Tibial nerve (tissue), 4 donors: ENCODE data around the gene GABPB2. TPM values are rescaled to one million over a fixed set of nuclear protein-coding genes. Genes with fewer than 3 reads are reported as not detected.

Source experiments
- DNase-seq, 2 donors: peaks; one replicate each; pipeline ENCODE4 v3.0.0-alpha.2; 2019; ENCODE audit warnings: low spot score in 2 of 2
- H3K27ac ChIP-seq, 4 donors: fragments of 200-600 bp; sonication (generic) in 3 of 4; one replicate each; pipeline ENCODE4 v1.5.1; 2017 to 2019; ENCODE audit warnings: mild to moderate bottlenecking in 1 of 4
- H3K27me3 ChIP-seq, 2 donors: fragments of 200-600 bp; sonication (generic) in 1 of 2; one replicate each; pipeline versions ENCODE4 v1.5.1 to v1.6.0; 2017 to 2019
- H3K36me3 ChIP-seq, 3 donors: fragments of 200-600 bp; sonication (generic); one replicate each; pipeline ENCODE4 v1.5.1; 2018 to 2019
- H3K4me1 ChIP-seq, 4 donors: fragments of 200-600 bp; sonication (generic) in 3 of 4; one replicate each; pipeline ENCODE4 v1.5.1; 2017 to 2019
- H3K4me3 ChIP-seq, 4 donors: fragments of 200-600 bp; sonication (generic) in 3 of 4; one replicate each; pipeline ENCODE4 v1.5.1; 2017 to 2019; ENCODE audit warnings: mild to moderate bottlenecking in 1 of 4, moderate library complexity in 1 of 4
- H3K9me3 ChIP-seq, 4 donors: fragments of 200-600 bp; sonication (generic) in 3 of 4; one replicate each; pipeline ENCODE4 v1.5.1; 2017 to 2019
- EP300 ChIP-seq, 2 donors: sonication (generic); formaldehyde crosslinking; IDR thresholded peaks; one replicate each; pipeline ENCODE4 v1.6.1; 2017; ENCODE audit warnings: antibody characterized with exemption in 2 of 2, mild to moderate bottlenecking in 1 of 2
- POLR2A ChIP-seq, 2 donors: fragments of 450-650 bp; IDR thresholded peaks; one replicate each; pipeline ENCODE4 v1.6.1; 2017; ENCODE audit warnings: antibody characterized with exemption in 2 of 2, mild to moderate bottlenecking in 2 of 2, moderate library complexity in 2 of 2
- WGBS, 2 donors: methylation state at CpG; one replicate each; pipeline ENCODE4 v1.1.5; 2018; 5-methylcytosine and 5-hydroxymethylcytosine counted together
- total RNA-seq, 4 donors: library from RNA; depleted of rRNA; stranded (reverse); fragments of >200 nt; gene quantifications; one replicate each; pipeline ENCODE4 v1.1.0, GENCODE V29; 2016
- TF ChIP-seq, protein P1 (sequence below), 5 experiments: fragments of 200-600 bp in 3 of 5; fragments of 450-650 bp in 2 of 5; sonication (generic) in 3 of 5; IDR thresholded peaks; one replicate each; pipeline ENCODE4 v1.5.1; 2016 to 2019; ENCODE audit warnings: antibody characterized with exemption in 5 of 5, mild to moderate bottlenecking in 3 of 5, moderate library complexity in 2 of 5

GABPB2 gene
- total RNA-seq, 4 donors from 2014 or later: 17.4 to 43.1 (median 22.3) TPM

DNA sequence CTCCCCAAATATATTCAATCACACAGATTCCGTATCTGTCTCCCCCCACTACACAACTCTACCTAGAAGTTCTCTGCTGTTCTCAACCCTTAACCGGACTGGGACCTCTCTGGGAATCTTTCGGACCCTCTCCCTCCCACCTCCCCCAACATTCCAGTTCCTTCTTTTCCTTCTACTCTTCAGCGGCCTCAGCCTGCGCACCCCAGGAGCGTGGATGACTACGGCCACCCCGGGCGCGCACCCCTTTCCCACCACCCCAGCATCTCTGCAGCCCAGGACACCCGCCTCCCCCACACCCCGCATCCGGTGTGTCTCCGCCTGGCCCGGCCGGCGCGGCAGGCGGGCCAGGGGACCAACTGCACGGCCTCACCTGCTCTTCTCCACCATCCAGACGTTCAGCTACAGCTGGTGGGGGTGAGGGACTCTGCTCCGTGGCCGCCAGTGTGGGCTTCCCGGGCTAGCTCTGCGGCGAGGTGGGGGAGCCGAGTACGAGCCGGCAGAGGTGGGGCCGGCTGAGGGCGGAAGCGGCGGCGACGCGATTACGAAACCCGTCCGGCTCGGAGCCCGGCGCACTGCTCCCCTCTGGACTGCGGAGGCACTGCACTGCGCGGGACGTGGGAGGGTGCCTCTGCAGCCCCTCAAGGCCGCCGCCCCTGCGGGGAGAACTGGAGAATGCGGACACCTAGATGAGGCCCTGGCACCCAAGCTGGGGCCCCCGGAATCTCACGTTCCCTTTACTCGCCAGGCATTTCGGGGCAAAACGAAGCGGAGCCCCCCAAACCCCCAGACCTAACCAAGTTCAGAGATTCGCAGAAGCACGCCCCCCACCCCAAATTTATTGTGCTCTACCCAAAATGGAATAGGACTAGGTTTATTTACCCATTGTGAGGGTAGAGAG, 11.2 kb upstream of the GABPB2 start, which contains the start of gene CDC42SE1:
Gene CDC42SE1, minus strand, starts transcription at position 514 of the 898 bp plus-strand sequence. CDS start 3,892 bp downstream, outside the sequence.
- 0 to 1% methylated on average over 23 to 55 of the region's 58 CpGs for WGBS, 2 donors

DNA sequence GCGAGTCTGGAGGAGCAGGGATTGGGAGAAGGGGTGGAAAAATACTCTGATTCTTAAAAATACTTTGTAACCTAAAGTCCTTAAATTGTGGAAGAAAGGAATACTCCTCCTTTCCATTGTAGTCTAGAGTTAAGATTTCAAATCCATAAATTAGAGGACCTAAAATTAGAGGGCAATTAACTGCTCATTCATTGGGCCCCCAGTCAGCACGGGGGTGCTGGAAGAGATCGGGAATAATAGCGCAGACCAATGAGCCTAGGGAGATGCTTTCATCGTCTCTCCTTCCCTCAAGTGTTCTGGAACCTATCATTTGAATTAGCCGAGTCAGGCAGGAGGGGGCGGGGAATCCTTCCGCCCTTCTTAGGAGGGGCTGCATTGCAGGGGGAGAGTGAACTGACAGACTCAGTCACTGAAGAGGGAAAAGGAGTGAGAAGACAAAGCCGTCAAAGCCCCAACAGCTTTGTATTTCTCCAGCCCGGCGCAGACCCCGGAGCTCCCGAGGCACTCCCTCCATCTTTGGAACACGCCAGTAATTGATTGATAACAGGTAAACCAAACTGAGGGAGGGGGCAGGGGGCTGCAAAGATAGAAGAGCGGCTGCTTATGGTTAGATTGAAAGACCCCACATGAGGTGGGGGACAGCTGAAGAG, 10.4 kb upstream of the GABPB2 start, which contains the start of gene MLLT11:
Gene MLLT11, plus strand, starts transcription at position 391 of the 650 bp plus-strand sequence. CDS start 6,828 bp downstream, outside the sequence.
- Histone ChIP-seq H3K4me3 (peak within 1 kb of the TSS; percentile 62 to 96 (median 87)), H3K36me3 (peaks cover 0 to 16% (median 0%) of the 10 kb centered on the region in 3 donors), H3K9me3 (no peaks in the 10 kb centered on the region), H3K27ac (peak within 1 kb of the TSS; percentile 84 to 98 (median 97)), H3K27me3 (no peaks in the 10 kb centered on the region), H3K4me1 (peaks cover 0 to 42% (median 23%) of the 10 kb centered on the region in 4 donors)
- DNase-seq: peak in 1 of 2 donors; percentile 36
- TF ChIP-seq EP300 (IDR thresholded peaks at IDR 0.05) (peak; percentile 22 to 60), POLR2A (IDR thresholded peaks at IDR 0.05) (no peak)
- 2% methylated on average over 15 of the region's 15 CpGs for WGBS, 2 donors

More for the DNA sequence above, 11.2 kb upstream of the GABPB2 start, which contains the start of gene CDC42SE1:
- Histone ChIP-seq H3K9me3 (no peaks in the 10 kb centered on the region), H3K4me1 (peaks cover 0 to 44% (median 24%) of the 10 kb centered on the region in 4 donors), H3K27ac (peak within 1 kb of the TSS; percentile 84 to 98 (median 97)), H3K27me3 (no peaks in the 10 kb centered on the region), H3K36me3 (peaks cover 0 to 24% (median 7%) of the 10 kb centered on the region in 3 donors), H3K4me3 (peak within 1 kb of the TSS; percentile 62 to 96 (median 87))
- DNase-seq: peak; percentile 52
- TF ChIP-seq, protein P1, sequence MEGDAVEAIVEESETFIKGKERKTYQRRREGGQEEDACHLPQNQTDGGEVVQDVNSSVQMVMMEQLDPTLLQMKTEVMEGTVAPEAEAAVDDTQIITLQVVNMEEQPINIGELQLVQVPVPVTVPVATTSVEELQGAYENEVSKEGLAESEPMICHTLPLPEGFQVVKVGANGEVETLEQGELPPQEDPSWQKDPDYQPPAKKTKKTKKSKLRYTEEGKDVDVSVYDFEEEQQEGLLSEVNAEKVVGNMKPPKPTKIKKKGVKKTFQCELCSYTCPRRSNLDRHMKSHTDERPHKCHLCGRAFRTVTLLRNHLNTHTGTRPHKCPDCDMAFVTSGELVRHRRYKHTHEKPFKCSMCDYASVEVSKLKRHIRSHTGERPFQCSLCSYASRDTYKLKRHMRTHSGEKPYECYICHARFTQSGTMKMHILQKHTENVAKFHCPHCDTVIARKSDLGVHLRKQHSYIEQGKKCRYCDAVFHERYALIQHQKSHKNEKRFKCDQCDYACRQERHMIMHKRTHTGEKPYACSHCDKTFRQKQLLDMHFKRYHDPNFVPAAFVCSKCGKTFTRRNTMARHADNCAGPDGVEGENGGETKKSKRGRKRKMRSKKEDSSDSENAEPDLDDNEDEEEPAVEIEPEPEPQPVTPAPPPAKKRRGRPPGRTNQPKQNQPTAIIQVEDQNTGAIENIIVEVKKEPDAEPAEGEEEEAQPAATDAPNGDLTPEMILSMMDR (IDR thresholded peaks at IDR 0.05): peak; percentile 78 to 98 (median 92)
- peak in 1 of 2 donors; percentile 98 for TF ChIP-seq EP300 (IDR thresholded peaks at IDR 0.05)
- TF ChIP-seq POLR2A (IDR thresholded peaks at IDR 0.05): peak; percentile 90 to 92

DNA sequence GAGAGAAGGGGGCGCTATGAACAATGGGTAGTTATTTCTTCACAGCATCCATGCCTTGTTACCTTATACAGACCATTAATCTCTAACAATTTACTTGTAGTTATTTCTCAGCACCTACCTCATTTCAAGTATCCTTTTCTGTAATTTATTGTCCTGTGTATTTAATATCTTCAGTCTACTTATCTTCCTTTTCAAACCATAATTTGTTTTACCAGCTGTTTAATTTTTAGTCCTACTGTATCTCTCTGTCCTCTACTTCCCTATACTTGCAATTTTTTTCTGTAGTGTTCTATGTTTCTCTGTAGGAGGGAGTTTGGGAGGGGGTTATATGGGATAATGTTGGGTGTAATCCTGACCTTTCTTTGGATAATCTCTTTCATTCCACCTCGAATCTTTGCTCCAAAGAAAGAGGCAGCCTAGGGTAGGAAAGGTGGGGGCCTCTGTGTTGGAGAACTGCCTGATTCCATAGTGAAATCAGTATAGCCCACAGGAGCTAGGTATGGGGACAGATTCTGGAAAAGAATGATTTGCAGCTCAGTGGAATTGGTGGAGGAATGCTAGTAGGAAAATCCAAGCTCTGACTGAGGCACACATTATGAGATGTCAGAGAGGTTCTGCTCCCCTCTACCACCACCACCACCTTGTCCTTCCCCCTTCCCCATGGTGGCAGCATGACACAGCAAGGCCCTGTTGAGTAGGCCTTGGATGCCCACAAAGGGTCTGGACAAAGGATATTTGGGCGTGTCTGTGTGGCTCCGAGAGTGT, 9.7 kb upstream of the GABPB2 start:
- H3K36me3 ChIP-seq: peaks cover 0 to 9% (median 0%) of the 10 kb centered on the region in 3 donors
- H3K27me3 ChIP-seq: no peaks in the 10 kb centered on the region
- no peak for DNase-seq
- H3K4me3 ChIP-seq: peak overlapping the region; percentile 62 to 96 (median 87)
- peaks cover 0 to 35% (median 17%) of the 10 kb centered on the region in 4 donors for H3K4me1 ChIP-seq
- 38 to 42% methylated on average over 4 of the region's 4 CpGs for WGBS, 2 donors
- H3K27ac ChIP-seq: peak overlapping the region; percentile 84 to 98 (median 97)
- TF ChIP-seq EP300 (IDR thresholded peaks at IDR 0.05) (no peak), POLR2A (IDR thresholded peaks at IDR 0.05) (no peak)
- TF ChIP-seq, protein P1 (IDR thresholded peaks at IDR 0.05): no peak
- no peaks in the 10 kb centered on the region for H3K9me3 ChIP-seq

DNA sequence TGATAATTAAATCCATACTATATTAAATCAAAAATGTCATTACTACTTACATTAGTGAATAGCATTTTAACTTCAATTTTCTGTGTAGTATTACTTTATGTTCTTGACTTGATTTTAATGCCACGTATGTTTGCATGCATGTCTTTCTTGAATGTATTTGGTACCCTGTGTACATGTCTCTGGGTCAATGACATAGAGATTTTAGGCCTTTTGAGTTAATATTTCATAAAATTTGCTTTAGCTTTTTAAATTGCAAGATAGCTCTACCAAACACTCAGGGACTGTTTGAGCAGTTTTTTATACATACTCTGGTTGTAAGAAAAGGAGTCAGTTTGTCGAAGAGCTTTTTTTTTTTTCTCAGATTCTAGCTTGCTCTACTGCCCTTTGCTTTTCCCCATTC, 8.9 kb upstream of the GABPB2 start:
- Histone ChIP-seq H3K9me3 (no peaks in the 10 kb centered on the region), H3K4me1 (peaks cover 0 to 27% (median 8%) of the 10 kb centered on the region in 4 donors), H3K27ac (no peak overlapping the region), H3K36me3 (peaks cover 0 to under 1% (median 0%) of the 10 kb centered on the region in 3 donors), H3K4me3 (no peak overlapping the region), H3K27me3 (no peaks in the 10 kb centered on the region)
- DNase-seq: no peak
- 57% methylated on average over 2 of the region's 2 CpGs for WGBS, 2 donors
- no peak for TF ChIP-seq POLR2A (IDR thresholded peaks at IDR 0.05)
- TF ChIP-seq EP300 (IDR thresholded peaks at IDR 0.05): no peak
- TF ChIP-seq, protein P1 (IDR thresholded peaks at IDR 0.05): no peak
